ENCODE results near the gene POU3F3.
A peak's percentile ranks its signal among the peaks of the same experiment; 100 is the strongest.

POU3F3 gene

GRCh38 chr2:104853534-104854497 is at the start of gene POU3F3:
Gene POU3F3 (plus strand): TSS chr2:104854115. CDS start chr2:104855511, 1,396 bp downstream.
- peak; percentile 83 for DNase-seq (ENCODE audit: low spot score)

GRCh38 chr2:104804148-104804890 is 49.6 kb upstream of the POU3F3 start:
- DNase-seq (ENCODE audit: low spot score) = no peak

GRCh38 chr2:104812286-104812685 is 41.6 kb upstream of the POU3F3 start:
- no peak for DNase-seq (ENCODE audit: low spot score)

DNA sequence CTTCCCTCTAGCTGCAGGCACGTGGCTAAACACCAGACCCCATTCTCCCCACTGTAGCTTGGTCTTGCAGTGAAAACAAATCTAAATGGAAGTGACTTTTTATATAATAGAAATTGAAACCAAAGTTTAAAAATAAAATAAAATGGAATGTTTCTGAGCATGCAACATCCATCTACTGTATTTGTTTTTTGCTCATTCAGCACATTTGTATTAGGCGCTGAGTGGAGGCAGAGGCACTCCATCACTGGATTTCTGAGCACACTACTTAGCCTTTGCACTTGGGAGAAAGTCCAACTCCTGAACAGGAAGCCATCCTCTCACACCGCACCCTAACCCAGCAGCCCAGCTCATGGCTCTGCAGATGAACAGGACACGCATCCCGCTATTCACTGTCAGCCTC is 37.8 kb upstream of the POU3F3 start:
- no peak for DNase-seq (ENCODE audit: low spot score)

- DNase-seq (ENCODE audit: low spot score) = no peak
Measured at GRCh38 chr2:104818264-104818663, 35.7 kb upstream of the POU3F3 start.

DNA sequence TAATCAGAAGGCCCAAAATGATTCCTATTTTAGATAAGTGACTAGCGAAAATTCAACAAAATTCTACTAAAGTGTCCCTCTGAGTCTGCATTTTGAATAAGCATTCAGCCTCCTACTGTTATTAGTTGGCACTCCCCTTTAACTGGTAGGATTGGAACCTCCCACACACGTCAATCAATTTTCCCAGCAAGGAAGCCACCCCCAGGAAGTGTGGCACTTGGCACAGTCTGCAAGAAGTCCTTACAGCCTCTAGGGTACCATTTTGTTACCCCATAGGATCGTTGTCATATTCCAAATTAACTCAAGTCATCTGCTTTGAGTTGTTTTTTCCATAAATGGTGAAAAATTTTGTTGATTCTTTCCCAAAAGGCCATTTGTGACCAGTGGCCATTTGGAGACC is 33.8 kb upstream of the POU3F3 start:
- DNase-seq (ENCODE audit: low spot score) = no peak

DNA sequence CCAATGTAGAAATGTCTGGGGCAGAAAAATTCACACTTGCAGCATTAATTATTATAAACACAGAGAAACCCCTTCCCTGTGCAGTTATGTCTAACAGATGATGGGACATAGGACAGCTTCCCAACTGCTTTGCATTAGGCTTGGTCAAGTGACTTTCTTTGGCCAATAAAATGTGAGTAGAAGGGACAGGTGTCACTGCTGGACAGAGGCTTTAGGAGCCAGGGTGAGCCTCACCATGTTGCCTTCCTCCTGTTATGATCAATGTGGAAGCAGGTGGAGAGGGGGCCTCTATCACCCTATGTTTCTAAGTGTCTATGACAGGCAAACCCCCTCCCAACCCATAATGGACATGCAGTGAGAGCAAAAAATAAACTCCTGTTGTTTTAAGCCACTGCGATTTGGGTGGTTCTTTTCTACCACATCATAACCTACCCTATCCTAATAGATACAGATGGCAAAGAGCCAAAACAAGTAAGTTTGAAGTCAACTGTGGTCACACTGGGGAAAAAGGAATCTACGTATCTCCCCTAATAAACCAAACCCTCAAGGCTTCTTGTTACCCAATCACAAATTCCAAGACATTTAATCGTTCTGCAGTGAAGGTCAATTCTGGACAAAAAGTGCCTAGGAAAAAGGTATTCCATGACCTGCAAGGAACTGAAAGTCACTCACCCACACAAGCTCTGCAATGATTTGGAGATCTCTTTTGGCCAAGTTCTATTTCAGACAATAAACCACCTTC is 28.6 kb upstream of the POU3F3 start:
- DNase-seq (ENCODE audit: low spot score) = no peak

DNA sequence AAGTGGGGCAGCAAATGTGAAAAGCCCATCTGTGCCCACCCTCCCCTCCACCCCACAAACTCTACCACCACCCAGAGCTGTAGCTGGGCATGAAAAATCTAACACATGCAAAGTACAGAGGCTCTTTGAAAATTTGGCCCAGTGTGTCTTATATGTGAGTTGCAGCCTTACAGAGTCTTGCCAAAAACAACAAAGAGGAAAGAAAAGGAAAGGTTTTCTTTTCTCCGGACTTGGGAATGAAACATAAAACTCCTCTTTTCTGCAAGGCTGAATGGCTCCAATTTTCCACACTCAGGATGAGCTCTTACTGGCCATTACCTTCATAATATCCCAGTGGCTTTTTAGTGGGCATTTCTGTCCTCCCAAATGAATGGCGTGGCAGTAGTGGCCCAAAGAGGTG is 27.9 kb upstream of the POU3F3 start:
- no peak for DNase-seq (ENCODE audit: low spot score)

DNA sequence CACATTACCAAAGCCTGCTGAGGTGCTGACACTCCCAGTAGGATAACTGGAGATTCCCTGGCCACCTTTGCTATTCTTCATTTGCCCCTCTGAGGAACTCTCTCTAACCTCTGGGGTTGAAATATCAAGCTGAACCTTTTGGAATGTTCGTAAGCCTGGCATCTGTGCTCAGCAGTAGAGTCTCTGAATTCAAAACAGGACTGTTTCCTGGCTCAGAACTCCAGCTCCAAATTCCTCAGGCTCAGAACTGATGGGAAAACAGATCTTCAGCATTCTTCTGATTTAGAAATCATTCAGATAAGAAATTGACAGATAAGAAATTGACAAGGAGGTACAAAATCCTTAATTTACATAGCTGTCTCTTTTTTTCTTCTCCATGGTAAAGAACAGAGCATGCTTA is 22.2 kb upstream of the POU3F3 start:
- no peak for DNase-seq (ENCODE audit: low spot score)

DNA sequence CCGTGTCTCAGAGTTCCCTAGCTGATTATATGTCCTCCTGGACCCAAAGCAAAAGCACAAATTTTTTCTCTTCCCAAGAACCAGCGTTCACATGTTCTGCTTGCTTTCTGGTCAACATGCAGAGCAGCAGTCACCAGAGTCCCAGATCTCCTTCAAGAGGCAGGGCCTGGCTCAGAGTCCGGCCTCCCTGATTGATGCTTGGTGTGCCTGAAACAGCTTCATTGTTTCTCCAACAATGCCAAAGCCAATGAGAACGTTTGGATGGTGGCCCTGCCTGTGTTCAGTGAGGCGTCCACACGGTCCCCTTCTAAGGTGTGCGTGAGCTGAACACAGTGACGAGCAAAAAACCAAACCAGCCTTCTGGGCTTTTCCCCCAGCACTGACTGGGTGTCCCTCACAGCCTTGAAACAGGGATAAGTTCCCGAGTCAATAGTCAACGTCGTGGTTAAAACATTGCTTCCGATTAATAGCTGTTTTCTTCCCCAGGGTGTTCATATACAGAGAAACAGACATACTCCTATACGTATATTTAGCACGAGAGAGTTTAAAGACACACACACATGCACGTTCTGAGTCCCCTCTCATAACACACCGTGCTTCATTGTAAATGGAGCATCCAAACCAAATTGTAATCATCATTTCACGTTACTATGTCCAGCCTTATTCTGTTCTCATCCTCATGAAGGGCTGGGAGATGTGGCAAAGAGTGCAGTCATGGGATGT is 19.3 kb upstream of the POU3F3 start:
- DNase-seq (ENCODE audit: low spot score) = no peak

GRCh38 chr2:104836265-104836664 is 17.6 kb upstream of the POU3F3 start:
- no peak for DNase-seq (ENCODE audit: low spot score)

GRCh38 chr2:104836841-104837240 is 17.1 kb upstream of the POU3F3 start:
- no peak for DNase-seq (ENCODE audit: low spot score)

GRCh38 chr2:104840156-104840555 is 13.8 kb upstream of the POU3F3 start:
- no peak for DNase-seq (ENCODE audit: low spot score)

GRCh38 chr2:104840893-104841585 is 12.9 kb upstream of the POU3F3 start:
- DNase-seq (ENCODE audit: low spot score) = no peak

DNA sequence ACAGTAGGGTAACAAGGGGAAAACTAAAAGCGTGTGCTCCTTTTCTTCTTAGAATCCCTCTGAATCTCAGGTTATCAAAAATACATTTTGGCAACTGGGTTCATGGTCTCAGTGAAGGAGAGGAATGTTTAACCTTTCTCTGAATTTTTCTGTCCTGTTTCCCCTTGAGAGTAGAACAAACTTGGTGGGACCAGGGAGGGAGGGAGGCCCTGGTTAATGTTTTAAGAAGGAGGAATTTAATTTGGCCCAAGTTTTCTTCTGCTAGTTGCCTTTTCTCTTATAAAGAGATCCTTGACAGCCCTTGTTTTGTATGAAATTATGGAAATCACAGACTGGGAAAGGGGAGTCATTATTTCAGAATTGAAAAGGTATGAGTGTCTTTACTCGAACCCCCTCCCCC is 12.2 kb upstream of the POU3F3 start:
- DNase-seq (ENCODE audit: low spot score) = no peak

DNA sequence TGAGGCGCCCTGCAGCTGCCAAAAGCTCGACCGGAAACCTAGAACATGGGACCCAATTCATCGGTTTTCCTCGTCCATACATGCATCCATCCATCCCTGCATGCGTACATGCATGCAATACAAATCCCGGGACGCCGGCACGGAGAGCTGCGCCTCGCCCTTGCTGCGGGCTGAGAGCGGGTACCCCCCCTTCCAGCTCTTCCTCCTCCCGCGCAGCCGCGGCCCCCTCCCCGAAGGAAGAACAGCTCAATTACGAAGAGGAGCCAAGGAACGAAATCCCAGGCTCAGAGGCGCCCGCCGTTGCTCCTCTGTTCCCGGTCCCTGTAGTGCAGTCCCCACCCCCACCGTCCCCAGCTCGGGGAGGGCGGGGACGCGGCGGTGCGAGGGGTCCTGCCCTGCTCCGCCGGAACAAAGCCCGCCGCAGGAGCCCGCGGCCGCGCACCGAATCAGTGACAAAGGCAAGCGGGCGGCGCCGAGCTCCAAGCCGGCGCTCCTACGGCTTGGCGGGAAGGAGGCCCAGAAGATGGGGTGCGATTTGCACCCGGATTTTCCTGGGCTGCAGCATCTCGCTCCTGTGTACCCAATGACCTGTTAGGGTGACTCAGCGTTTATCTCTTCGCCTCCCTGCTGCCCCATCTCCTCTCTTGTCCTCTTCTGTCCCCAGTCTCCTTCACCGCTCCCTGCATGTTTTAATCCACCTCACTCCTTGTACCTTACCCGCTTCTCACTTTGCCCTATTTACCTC is 8.9 kb upstream of the POU3F3 start:
- DNase-seq (ENCODE audit: low spot score) = peak; percentile 75

DNA sequence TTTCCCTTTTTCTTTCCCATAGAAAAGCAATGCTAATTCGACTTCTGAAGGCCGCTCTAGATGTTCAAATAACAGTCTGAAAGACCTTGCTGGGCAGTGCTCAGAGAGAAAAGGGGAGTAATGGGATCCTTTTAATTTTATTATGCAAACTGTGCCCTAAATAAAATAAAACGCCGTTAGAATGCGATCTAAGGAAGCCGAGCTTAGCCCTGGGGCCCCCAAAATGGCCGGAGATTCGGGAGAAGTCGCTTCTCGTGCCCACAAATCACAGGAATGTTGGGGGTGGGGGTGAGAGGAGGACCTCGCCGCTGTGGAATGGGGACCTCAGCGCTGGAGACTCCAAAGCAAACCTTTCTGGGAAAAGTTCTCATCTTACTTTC is 8.4 kb upstream of the POU3F3 start:
- DNase-seq (ENCODE audit: low spot score) = no peak

GRCh38 chr2:104845946-104846785 is 7.7 kb upstream of the POU3F3 start:
- DNase-seq (ENCODE audit: low spot score) = no peak

DNA sequence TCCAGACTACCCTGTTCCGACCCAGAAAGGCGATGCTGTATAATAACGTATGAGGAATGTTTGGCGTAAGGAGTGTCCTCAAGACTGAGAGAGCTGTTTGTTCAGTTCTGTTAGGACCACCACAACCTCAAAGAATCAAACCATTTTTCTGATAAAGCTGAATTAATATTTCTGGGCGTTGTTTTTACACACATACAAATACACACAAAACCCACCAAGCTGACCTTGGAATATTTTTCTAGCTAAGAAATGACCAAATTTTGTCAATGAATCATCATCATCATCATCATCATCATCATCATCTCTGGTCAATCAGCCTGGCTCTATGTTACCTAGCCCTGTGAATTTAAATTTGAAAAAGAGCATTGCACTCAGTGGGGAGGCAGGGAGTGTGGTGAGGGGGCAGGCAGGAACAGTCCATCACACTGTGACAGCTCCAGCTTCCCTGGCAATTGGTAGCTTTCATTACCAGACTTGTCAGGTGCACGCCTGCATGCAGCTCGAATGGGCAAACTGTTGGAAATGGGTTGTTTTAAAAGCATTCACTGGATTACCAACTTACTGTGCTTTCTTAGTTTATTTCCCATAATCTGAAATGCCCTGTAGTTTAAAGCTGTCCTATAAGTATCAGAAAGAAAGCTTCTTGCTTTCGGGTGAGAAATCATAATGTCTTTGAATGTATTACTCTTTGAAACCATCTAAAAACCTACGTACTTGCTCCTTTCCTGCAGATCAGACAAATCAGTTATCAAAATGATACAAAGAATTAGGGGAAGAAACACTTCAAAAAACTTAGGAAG is 6.9 kb upstream of the POU3F3 start:
- DNase-seq (ENCODE audit: low spot score) = no peak

Measured in iPS-NIHi11 (cell line).